ENCODE measurements around the gene RSRC2.
"Not testable (repeated sequence)": the region's sequence is repeated elsewhere in the genome, so short reads cannot be mapped to it uniquely, and the experiment has no call there.

Gene RSRC2

DNA sequence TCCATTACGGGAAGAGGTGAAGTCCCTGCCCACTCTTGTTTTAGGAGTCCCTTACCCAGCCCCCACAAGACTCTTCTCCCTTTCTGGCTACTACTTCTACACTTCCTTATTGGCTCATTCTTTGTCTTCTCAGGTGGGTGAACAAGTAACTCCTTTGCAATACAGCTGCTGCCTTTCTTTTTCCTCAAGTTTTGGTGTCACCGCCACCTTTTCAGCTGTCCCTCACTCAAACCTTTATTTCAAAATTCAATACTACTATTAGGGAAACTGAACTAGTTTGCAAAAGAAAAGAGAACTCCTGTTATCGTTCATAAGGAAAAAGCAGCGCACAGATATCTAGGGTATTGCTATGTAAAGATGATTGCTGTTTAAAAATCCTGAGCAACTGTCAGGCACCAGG, 6.1 kb downstream of the RSRC2 start:
- Histone ChIP-seq H3K27ac (ENCODE audit: low read depth, low read length) (no peak overlapping the region), H3K4me3 (ENCODE audit: low read depth in 1 of 2, low read length in 2 of 2) (no peak overlapping the region), H3K4me1 (ENCODE audit: control insufficient read depth in 1 of 2, insufficient read depth in 2 of 2, low read length in 2 of 2) (peaks cover 23 to 31% of the 10 kb centered on the region in 2 donors), H3K9ac (ENCODE audit: low read depth in 1 of 2, low read length in 2 of 2) (no peak overlapping the region), H3K36me3 (ENCODE audit: control insufficient read depth in 1 of 2, insufficient read depth in 2 of 2, low read length in 2 of 2) (peaks cover 50 to 66% of the 10 kb centered on the region in 2 donors), H3K9me3 (ENCODE audit: control insufficient read depth in 1 of 2, low read length in 2 of 2) (no peaks in the 10 kb centered on the region), H3K27me3 (ENCODE audit: control insufficient read depth in 1 of 2, insufficient read depth in 2 of 2, low read length in 2 of 2) (no peaks in the 10 kb centered on the region)

- no peak overlapping the region for H3K9ac ChIP-seq (ENCODE audit: low read depth in 1 of 2, low read length in 2 of 2)
- H3K27ac ChIP-seq (ENCODE audit: low read depth, low read length): no peak overlapping the region
- no peaks in the 10 kb centered on the region for H3K9me3 ChIP-seq (ENCODE audit: control insufficient read depth in 1 of 2, low read length in 2 of 2)
- H3K4me1 ChIP-seq (ENCODE audit: control insufficient read depth in 1 of 2, insufficient read depth in 2 of 2, low read length in 2 of 2): peaks cover 19 to 27% of the 10 kb centered on the region in 2 donors
- H3K36me3 ChIP-seq (ENCODE audit: control insufficient read depth in 1 of 2, insufficient read depth in 2 of 2, low read length in 2 of 2): peaks cover 58 to 79% of the 10 kb centered on the region in 2 donors
- no peaks in the 10 kb centered on the region for H3K27me3 ChIP-seq (ENCODE audit: control insufficient read depth in 1 of 2, insufficient read depth in 2 of 2, low read length in 2 of 2)
- H3K4me3 ChIP-seq (ENCODE audit: low read depth in 1 of 2, low read length in 2 of 2): no peak overlapping the region
Measured at GRCh38 chr12:122519418-122519817, 7.3 kb downstream of the RSRC2 start.

- Histone ChIP-seq H3K9me3 (ENCODE audit: control insufficient read depth in 1 of 2, low read length in 2 of 2) (no peaks in the 10 kb centered on the region), H3K27me3 (ENCODE audit: control insufficient read depth in 1 of 2, insufficient read depth in 2 of 2, low read length in 2 of 2) (no peaks in the 10 kb centered on the region), H3K4me1 (ENCODE audit: control insufficient read depth in 1 of 2, insufficient read depth in 2 of 2, low read length in 2 of 2) (peaks cover 14 to 22% of the 10 kb centered on the region in 2 donors), H3K9ac (ENCODE audit: low read depth in 1 of 2, low read length in 2 of 2) (no peak overlapping the region), H3K27ac (ENCODE audit: low read depth, low read length) (no peak overlapping the region), H3K36me3 (ENCODE audit: control insufficient read depth in 1 of 2, insufficient read depth in 2 of 2, low read length in 2 of 2) (peaks cover 56 to 83% of the 10 kb centered on the region in 2 donors), H3K4me3 (ENCODE audit: low read depth in 1 of 2, low read length in 2 of 2) (no peak overlapping the region)
Measured at GRCh38 chr12:122518908-122519307, 7.8 kb downstream of the RSRC2 start.

GRCh38 chr12:122517877-122518276, 8.9 kb downstream of the RSRC2 start:
- H3K9ac ChIP-seq (ENCODE audit: low read depth in 1 of 2, low read length in 2 of 2): no peak overlapping the region
- no peaks in the 10 kb centered on the region for H3K27me3 ChIP-seq (ENCODE audit: control insufficient read depth in 1 of 2, insufficient read depth in 2 of 2, low read length in 2 of 2)
- no peaks in the 10 kb centered on the region for H3K9me3 ChIP-seq (ENCODE audit: control insufficient read depth in 1 of 2, low read length in 2 of 2)
- H3K36me3 ChIP-seq (ENCODE audit: control insufficient read depth in 1 of 2, insufficient read depth in 2 of 2, low read length in 2 of 2): peaks cover 60 to 88% of the 10 kb centered on the region in 2 donors
- H3K4me3 ChIP-seq (ENCODE audit: low read depth in 1 of 2, low read length in 2 of 2): no peak overlapping the region
- H3K27ac ChIP-seq (ENCODE audit: low read depth, low read length): no peak overlapping the region
- peaks cover 3 to 12% of the 10 kb centered on the region in 2 donors for H3K4me1 ChIP-seq (ENCODE audit: control insufficient read depth in 1 of 2, insufficient read depth in 2 of 2, low read length in 2 of 2)

DNA sequence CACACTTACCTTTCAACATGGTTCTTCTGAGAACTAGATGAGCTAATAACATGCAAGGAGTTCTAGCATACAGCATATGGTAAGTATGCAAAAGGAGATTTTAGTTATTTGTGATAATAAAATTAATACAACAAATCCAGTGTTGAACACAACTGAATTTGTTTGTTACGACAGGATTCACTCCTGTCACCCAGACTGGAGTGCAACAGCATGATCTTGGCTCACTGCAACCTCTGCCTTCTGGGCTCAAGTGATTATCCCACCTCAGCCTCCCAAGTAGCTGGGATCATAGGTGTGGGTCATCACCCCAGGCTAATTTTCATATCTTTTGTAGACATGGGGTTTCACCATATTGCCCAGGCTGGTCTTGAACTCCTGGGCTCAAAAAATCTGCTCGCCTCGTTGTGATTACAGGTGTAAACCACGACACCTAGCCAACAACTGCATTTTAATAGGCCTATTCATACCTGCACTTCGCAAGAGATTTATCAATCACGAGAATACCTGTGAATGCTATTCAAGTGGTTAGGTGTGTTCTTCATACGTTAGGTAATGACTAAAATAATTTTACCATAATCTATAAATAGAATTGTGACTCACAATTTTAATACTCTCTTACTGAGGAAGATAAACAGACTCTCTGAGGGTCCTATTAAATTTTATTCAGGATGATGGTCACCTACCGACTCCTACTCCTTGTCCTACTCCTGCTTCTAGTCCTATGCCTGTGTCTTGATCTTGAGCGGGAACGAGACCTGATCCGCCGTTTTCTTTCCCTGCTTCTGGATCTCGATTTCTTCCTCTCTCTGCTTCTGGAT, 10.0 kb downstream of the RSRC2 start:
- no peak overlapping the region for H3K27ac ChIP-seq (ENCODE audit: low read depth, low read length)
- H3K36me3 ChIP-seq (ENCODE audit: control insufficient read depth in 1 of 2, insufficient read depth in 2 of 2, low read length in 2 of 2): peaks cover 65 to 93% of the 10 kb centered on the region in 2 donors
- H3K27me3 ChIP-seq (ENCODE audit: control insufficient read depth in 1 of 2, insufficient read depth in 2 of 2, low read length in 2 of 2): no peaks in the 10 kb centered on the region
- peaks cover 0 to under 1% of the 10 kb centered on the region in 2 donors for H3K4me1 ChIP-seq (ENCODE audit: control insufficient read depth in 1 of 2, insufficient read depth in 2 of 2, low read length in 2 of 2)
- H3K4me3 ChIP-seq (ENCODE audit: low read depth in 1 of 2, low read length in 2 of 2): no peak overlapping the region
- H3K9me3 ChIP-seq (ENCODE audit: control insufficient read depth in 1 of 2, low read length in 2 of 2): no peaks in the 10 kb centered on the region
- H3K9ac ChIP-seq (ENCODE audit: low read depth in 1 of 2, low read length in 2 of 2): no peak overlapping the region

- no peaks in the 10 kb centered on the region for H3K9me3 ChIP-seq (ENCODE audit: control insufficient read depth in 1 of 2, low read length in 2 of 2)
- no peak overlapping the region for H3K9ac ChIP-seq (ENCODE audit: low read depth in 1 of 2, low read length in 2 of 2)
- H3K36me3 ChIP-seq (ENCODE audit: control insufficient read depth in 1 of 2, insufficient read depth in 2 of 2, low read length in 2 of 2): peaks cover 64 to 93% of the 10 kb centered on the region in 2 donors
- no peak overlapping the region for H3K27ac ChIP-seq (ENCODE audit: low read depth, low read length)
- no peak overlapping the region for H3K4me3 ChIP-seq (ENCODE audit: low read depth in 1 of 2, low read length in 2 of 2)
- H3K4me1 ChIP-seq (ENCODE audit: control insufficient read depth in 1 of 2, insufficient read depth in 2 of 2, low read length in 2 of 2): no peaks in the 10 kb centered on the region
- no peaks in the 10 kb centered on the region for H3K27me3 ChIP-seq (ENCODE audit: control insufficient read depth in 1 of 2, insufficient read depth in 2 of 2, low read length in 2 of 2)
Measured at GRCh38 chr12:122515275-122515674, 11.5 kb downstream of the RSRC2 start.

- H3K4me1 ChIP-seq (ENCODE audit: control insufficient read depth in 1 of 2, insufficient read depth in 2 of 2, low read length in 2 of 2): no peaks in the 10 kb centered on the region
- H3K36me3 ChIP-seq (ENCODE audit: control insufficient read depth in 1 of 2, insufficient read depth in 2 of 2, low read length in 2 of 2): peaks cover 63 to 93% of the 10 kb centered on the region in 2 donors
- no peaks in the 10 kb centered on the region for H3K27me3 ChIP-seq (ENCODE audit: control insufficient read depth in 1 of 2, insufficient read depth in 2 of 2, low read length in 2 of 2)
- no peak overlapping the region for H3K9ac ChIP-seq (ENCODE audit: low read depth in 1 of 2, low read length in 2 of 2)
- no peak overlapping the region for H3K27ac ChIP-seq (ENCODE audit: low read depth, low read length)
- H3K9me3 ChIP-seq (ENCODE audit: control insufficient read depth in 1 of 2, low read length in 2 of 2): no peaks in the 10 kb centered on the region
- H3K4me3 ChIP-seq (ENCODE audit: low read depth in 1 of 2, low read length in 2 of 2): no peak overlapping the region
Measured at GRCh38 chr12:122513660-122514059, 13.1 kb downstream of the RSRC2 start.

DNA sequence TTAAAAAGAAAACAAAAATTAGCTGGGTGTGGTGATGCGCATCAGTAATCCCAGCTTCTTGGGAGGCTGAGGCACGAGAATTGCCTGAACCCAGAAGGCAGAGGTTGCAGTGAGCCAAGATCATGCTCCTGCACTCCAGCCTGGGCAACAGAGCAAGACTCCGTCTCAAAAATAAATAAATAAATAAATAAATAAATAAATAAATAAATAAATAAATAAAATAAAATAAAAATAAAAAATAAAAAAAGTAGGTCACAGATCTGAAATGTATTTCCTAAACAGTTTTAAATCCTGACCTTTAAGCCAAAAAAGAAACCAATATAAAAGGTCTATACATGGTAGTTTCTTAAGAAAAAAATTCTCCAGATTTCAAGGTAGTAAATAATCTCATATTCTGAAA, 13.7 kb downstream of the RSRC2 start:
- not testable (repeated sequence) for H3K4me1 ChIP-seq (ENCODE audit: control insufficient read depth in 1 of 2, insufficient read depth in 2 of 2, low read length in 2 of 2); H3K27ac ChIP-seq (ENCODE audit: low read depth, low read length); H3K9ac ChIP-seq (ENCODE audit: low read depth in 1 of 2, low read length in 2 of 2); H3K9me3 ChIP-seq (ENCODE audit: control insufficient read depth in 1 of 2, low read length in 2 of 2); H3K4me3 ChIP-seq (ENCODE audit: low read depth in 1 of 2, low read length in 2 of 2); H3K27me3 ChIP-seq (ENCODE audit: control insufficient read depth in 1 of 2, insufficient read depth in 2 of 2, low read length in 2 of 2)
- H3K36me3 ChIP-seq (ENCODE audit: control insufficient read depth in 1 of 2, insufficient read depth in 2 of 2, low read length in 2 of 2): peaks cover 65 to 94% of the 10 kb centered on the region in 2 donors

- H3K4me1 ChIP-seq (ENCODE audit: control insufficient read depth in 1 of 2, insufficient read depth in 2 of 2, low read length in 2 of 2): no peaks in the 10 kb centered on the region
- peaks cover 48 to 96% of the 10 kb centered on the region in 2 donors for H3K36me3 ChIP-seq (ENCODE audit: control insufficient read depth in 1 of 2, insufficient read depth in 2 of 2, low read length in 2 of 2)
- no peak overlapping the region for H3K9ac ChIP-seq (ENCODE audit: low read depth in 1 of 2, low read length in 2 of 2)
- no peak overlapping the region for H3K27ac ChIP-seq (ENCODE audit: low read depth, low read length)
- no peaks in the 10 kb centered on the region for H3K9me3 ChIP-seq (ENCODE audit: control insufficient read depth in 1 of 2, low read length in 2 of 2)
- H3K27me3 ChIP-seq (ENCODE audit: control insufficient read depth in 1 of 2, insufficient read depth in 2 of 2, low read length in 2 of 2): no peaks in the 10 kb centered on the region
- H3K4me3 ChIP-seq (ENCODE audit: low read depth in 1 of 2, low read length in 2 of 2): no peak overlapping the region
Measured at GRCh38 chr12:122508163-122508562, 18.6 kb downstream of the RSRC2 start.

- H3K27ac ChIP-seq (ENCODE audit: low read depth, low read length): no peak overlapping the region
- no peaks in the 10 kb centered on the region for H3K27me3 ChIP-seq (ENCODE audit: control insufficient read depth in 1 of 2, insufficient read depth in 2 of 2, low read length in 2 of 2)
- H3K36me3 ChIP-seq (ENCODE audit: control insufficient read depth in 1 of 2, insufficient read depth in 2 of 2, low read length in 2 of 2): peaks cover 43 to 85% of the 10 kb centered on the region in 2 donors
- peaks cover 0 to under 1% of the 10 kb centered on the region in 2 donors for H3K4me1 ChIP-seq (ENCODE audit: control insufficient read depth in 1 of 2, insufficient read depth in 2 of 2, low read length in 2 of 2)
- no peaks in the 10 kb centered on the region for H3K9me3 ChIP-seq (ENCODE audit: control insufficient read depth in 1 of 2, low read length in 2 of 2)
- no peak overlapping the region for H3K9ac ChIP-seq (ENCODE audit: low read depth in 1 of 2, low read length in 2 of 2)
- H3K4me3 ChIP-seq (ENCODE audit: low read depth in 1 of 2, low read length in 2 of 2): no peak overlapping the region
Measured at GRCh38 chr12:122506393-122506938, 20.3 kb downstream of the RSRC2 start.
